B cell (primary cell): Measurements from ENCODE around the gene DCTN4. TPM values are rescaled to one million over a fixed set of nuclear protein-coding genes. Genes with fewer than 3 reads are reported as not detected.

Source experiments
- ATAC-seq: fragments of 200-7000 bp; cut with Tn5 transposase; one replicate; pipeline ENCODE4 v1.10.0; 2021; ENCODE audit warnings: low read depth, mild to moderate bottlenecking, moderate number of reproducible peaks, moderate library complexity
- CTCF ChIA-PET: fragments of 350-600 bp; sonication (Branson Sonifier 250); formaldehyde crosslinking; loops from one replicate; lab custom pipeline; 2021; ENCODE audit warnings: antibody characterized with exemption, inconsistent platforms; lab: Charles Lee
- POLR2A ChIA-PET: fragments of 350-600 bp; sonication (Branson Sonifier 250); formaldehyde crosslinking; loops from one replicate; lab custom pipeline; 2021; ENCODE audit warnings: antibody characterized with exemption; lab: Charles Lee
- DNase-seq: peaks from one replicate; pipeline ENCODE4 v3.0.0; 2013
- H2AFZ ChIP-seq: 2 replicates; pipeline ENCODE4 v1.6.1; 2012; ENCODE audit warnings: mild to moderate bottlenecking, low read depth, low read length; ENCODE audit not compliant: insufficient read depth, poor library complexity, severe bottlenecking
- H3K27ac ChIP-seq, 2 donors: 1 replicate in 1 of 2; 2 replicates in 1 of 2; pipeline ENCODE4 v1.5.1; 2012 to 2013; ENCODE audit warnings: low read length in 2 of 2, mild to moderate bottlenecking in 2 of 2, moderate library complexity in 1 of 2
- H3K27me3 ChIP-seq, 4 experiments: fragments of 200-600 bp in 1 of 4; sonication (generic) in 1 of 4; replicated peaks in 1 of 4; 1 replicate in 2 of 4; 2 replicates in 2 of 4; pipeline versions ENCODE4 v1.6.1 to v1.7.0; 2013 to 2016; ENCODE audit warnings: low read length in 3 of 4, mild to moderate bottlenecking in 2 of 4, mixed read lengths in 1 of 4, moderate library complexity in 1 of 4; ENCODE audit not compliant: insufficient read depth in 4 of 4, control insufficient read depth in 3 of 4; ENCODE audit errors: control extremely low read depth in 1 of 4
- H3K36me3 ChIP-seq, 2 experiments: replicated peaks in 1 of 2; 1 replicate in 1 of 2; 2 replicates in 1 of 2; pipeline versions ENCODE4 v1.6.1 to v1.7.1; 2013; ENCODE audit warnings: low read length in 1 of 2; ENCODE audit not compliant: insufficient read depth in 2 of 2, control insufficient read depth in 1 of 2; ENCODE audit errors: control extremely low read depth in 1 of 2, extremely low read depth in 1 of 2
- H3K4me1 ChIP-seq, 2 donors: fragments of 200-600 bp in 1 of 2; sonication (generic) in 1 of 2; 1 replicate in 1 of 2; 2 replicates in 1 of 2; pipeline versions ENCODE4 v1.5.1 to v1.6.1; 2013 to 2017; ENCODE audit warnings: low read length in 2 of 2; ENCODE audit not compliant: control insufficient read depth in 2 of 2, insufficient read depth in 2 of 2
- H3K4me2 ChIP-seq: replicated peaks from 2 replicates; pipeline ENCODE3; 2012; ENCODE audit warnings: mild to moderate bottlenecking, low read depth, low read length; ENCODE audit not compliant: poor library complexity, severe bottlenecking
- H3K4me3 ChIP-seq, 5 experiments: fragments of 200-600 bp in 1 of 5; sonication (generic) in 1 of 5; 1 replicate in 3 of 5; 2 replicates in 2 of 5; pipeline versions ENCODE4 v1.5.1 to v1.7.0; 2011 to 2016; ENCODE audit warnings: low read length in 4 of 5, mild to moderate bottlenecking in 4 of 5, low read depth in 2 of 5, control low read depth in 1 of 5, moderate library complexity in 1 of 5; ENCODE audit not compliant: insufficient read depth in 1 of 5; ENCODE audit errors: control extremely low read depth in 1 of 5, extremely low read depth in 1 of 5
- H3K79me2 ChIP-seq: fragments of 200-600 bp; sonication (generic); one replicate; pipeline ENCODE4 v1.6.0; 2016; ENCODE audit warnings: low read length; ENCODE audit not compliant: control insufficient read depth, insufficient read depth
- H3K9ac ChIP-seq: fragments of 200-600 bp; sonication (generic); 2 replicates; pipeline ENCODE4 v1.6.1; 2017; ENCODE audit warnings: mild to moderate bottlenecking, low read length, moderate library complexity
- H3K9me3 ChIP-seq, 3 donors: one replicate each; pipeline versions ENCODE4 v1.6.1 to v1.7.1; 2013; ENCODE audit warnings: low read length in 2 of 3; ENCODE audit not compliant: control insufficient read depth in 2 of 3, insufficient read depth in 1 of 3; ENCODE audit errors: control extremely low read depth in 1 of 3
- H4K20me1 ChIP-seq: 2 replicates; pipeline ENCODE4 v1.6.0; 2012; ENCODE audit warnings: mild to moderate bottlenecking, low read length; ENCODE audit not compliant: insufficient read depth, control insufficient read depth, poor library complexity, severe bottlenecking
- H3K27ac Mint-ChIP-seq: one replicate; pipeline ENCODE4 v1.8.0; 2021; ENCODE audit warnings: mixed read lengths
- H3K27me3 Mint-ChIP-seq: one replicate; pipeline ENCODE4 v1.8.0; 2021; ENCODE audit warnings: mixed read lengths
- H3K4me1 Mint-ChIP-seq: one replicate; pipeline ENCODE4 v1.8.0; 2021; ENCODE audit warnings: mixed read lengths
- H3K4me3 Mint-ChIP-seq: one replicate; pipeline ENCODE4 v1.8.0; 2021; ENCODE audit warnings: mixed read lengths
- H3K9me3 Mint-ChIP-seq: one replicate; pipeline ENCODE4 v1.8.0; 2022; ENCODE audit warnings: mixed read lengths; ENCODE audit not compliant: insufficient read depth
- CTCF ChIP-seq: fragments of 200-600 bp; IDR thresholded peaks from one replicate; pipeline ENCODE4 v1.8.0; 2022; ENCODE audit warnings: antibody characterized with exemption, mild to moderate bottlenecking
- EZH2 ChIP-seq: IDR thresholded peaks from 2 replicates; pipeline ENCODE4 v1.6.1; 2012; ENCODE audit warnings: borderline replicate concordance, low read depth, mild to moderate bottlenecking, moderate library complexity, low read length; ENCODE audit not compliant: insufficient read depth, poor library complexity, severe bottlenecking
- WGBS: methylation state at CpG from one replicate; pipeline ENCODE4 v1.1.5; 2013; ENCODE audit warnings: missing lambda C conversion rate; ENCODE audit not compliant: insufficient coverage; 5-methylcytosine and 5-hydroxymethylcytosine counted together
- intact Hi-C: fragments of 100-400 bp; cut with micrococcal nuclease; formaldehyde crosslinking; loops from one replicate; pipeline ENCODE4 v1.10.0; 2022
- polyA plus RNA-seq: library from polyadenylated mRNA; depleted of rRNA; stranded (reverse); fragments of >200 nt; gene quantifications from 2 replicates; pipeline ENCODE4 v1.2.3, GENCODE V29; 2012
- total RNA-seq, 2 donors: library from RNA; stranded (reverse); fragments of 120-200 nt in 1 of 2; gene quantifications; 1 replicate in 1 of 2; 2 replicates in 1 of 2; pipeline versions ENCODE4 v1.2.3 to v1.2.4, GENCODE V29; 2013 to 2022

DCTN4 gene
- total and polyA plus RNA-seq, 2 donors (not counting 1 experiment from before 2014, with no cell fraction given), result 11.2 to 54.4 TPM

DNA sequence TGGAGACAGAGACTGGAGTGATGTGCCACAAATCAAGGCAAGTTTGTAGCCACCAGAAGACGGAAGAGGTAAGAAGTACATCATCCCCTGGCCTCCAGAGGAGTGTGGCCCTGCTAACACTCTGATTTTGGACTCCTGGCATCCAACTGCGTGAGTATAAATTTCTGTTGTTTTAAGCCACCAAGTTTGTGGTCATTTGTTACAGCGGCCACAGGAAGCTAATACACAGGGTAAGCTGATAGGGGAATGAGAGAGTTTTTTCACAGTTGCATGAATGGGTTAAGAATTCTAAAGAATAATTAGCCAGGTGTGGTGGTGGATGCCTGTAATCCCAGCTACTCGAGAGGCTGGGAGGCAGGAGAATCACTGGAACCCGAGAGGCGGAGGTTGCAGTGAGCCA, 45.6 kb upstream of the DCTN4 start:
- H3K4me3 ChIP-seq, result no peak overlapping the region
- H3K4me3 Mint-ChIP-seq, result no peak overlapping the region
- H4K20me1 ChIP-seq, result no peaks in the 10 kb centered on the region
- H3K36me3 ChIP-seq, result no peaks in the 10 kb centered on the region
- DNase-seq (no peak), ATAC-seq (no peak)
- no peak overlapping the region for H3K27ac ChIP-seq
- no peak overlapping the region for H3K27ac Mint-ChIP-seq
- H3K4me2 ChIP-seq, result no peak overlapping the region
- H2AFZ ChIP-seq, result no peak overlapping the region
- CTCF ChIA-PET, result interaction anchor here (1.0 to 1.8 kb wide), 2 partner anchors 360 to 512 kb away, joined by 4 read pairs; no protein-coding TSS in a partner anchor
- no peak for TF ChIP-seq EZH2
- no peak for TF ChIP-seq CTCF
- H3K9me3 Mint-ChIP-seq, result peaks cover 2% of the 10 kb centered on the region
- H3K79me2 ChIP-seq, result no peaks in the 10 kb centered on the region
- peaks cover 3 to 4% of the 10 kb centered on the region in 2 donors for H3K4me1 ChIP-seq
- intact Hi-C loops, result loop anchor here (10.0 kb wide), 1 partner anchor 510 kb away; no protein-coding TSS in a partner anchor
- H3K27me3 ChIP-seq, result peaks cover 0 to 7% (median 5%) of the 10 kb centered on the region in 4 experiments
- POLR2A ChIA-PET, result no interaction called here
- no peak overlapping the region for H3K9ac ChIP-seq
- H3K27me3 Mint-ChIP-seq, result peaks cover 33% of the 10 kb centered on the region
- WGBS, result 92% methylated on average over 6 of the region's 6 CpGs
- peaks cover 0 to under 1% (median 0%) of the 10 kb centered on the region in 3 donors for H3K9me3 ChIP-seq
- H3K4me1 Mint-ChIP-seq, result no peaks in the 10 kb centered on the region

DNA sequence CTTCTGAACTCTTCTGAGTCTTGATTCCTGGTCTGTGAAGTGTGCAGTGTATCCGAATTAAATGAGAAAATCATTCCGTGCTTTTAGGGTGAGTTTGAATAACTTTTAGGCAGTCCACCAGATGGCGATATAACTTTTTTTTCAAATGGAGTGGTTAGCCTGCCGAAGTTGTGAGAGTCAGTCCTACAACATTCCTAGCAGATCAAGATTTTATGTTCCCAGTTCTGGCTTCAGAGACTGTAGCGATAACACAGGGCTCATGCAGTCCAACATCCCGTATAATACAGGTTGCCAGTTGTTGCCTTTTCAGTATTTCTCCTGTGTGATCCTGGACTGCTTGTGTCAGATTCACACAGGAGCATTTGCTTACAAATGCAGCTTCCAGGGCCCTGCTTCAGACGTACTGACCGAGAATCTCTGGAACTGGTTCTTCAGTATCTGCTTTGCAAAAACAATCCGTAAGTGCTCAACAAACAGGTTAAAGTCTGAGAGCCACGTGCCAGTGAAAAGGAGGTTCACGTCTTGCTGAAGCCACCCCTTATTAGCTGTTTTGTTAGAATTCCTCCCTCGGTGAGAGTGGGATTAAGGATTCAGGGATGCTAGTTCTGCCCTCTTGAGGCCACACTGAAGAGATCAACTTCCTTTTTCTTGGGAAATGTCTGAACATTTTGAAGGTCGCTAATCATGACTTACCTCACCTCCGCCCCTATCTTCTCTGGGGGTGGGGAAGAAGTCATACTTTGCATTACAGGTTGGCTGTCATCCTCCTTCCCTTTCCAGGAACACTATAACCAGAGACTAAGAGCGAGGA, 42.5 kb upstream of the DCTN4 start:
- no peak overlapping the region for H2AFZ ChIP-seq
- no peak overlapping the region for H3K9ac ChIP-seq
- WGBS, result 15% methylated on average over 10 of the region's 15 CpGs
- H3K9me3 ChIP-seq, result no peaks in the 10 kb centered on the region
- ATAC-seq, result no peak
- no peak overlapping the region for H3K4me2 ChIP-seq
- POLR2A ChIA-PET, result interaction anchor here (0.9 kb wide), 1 partner anchor 45 kb away, joined by 3 read pairs; the partner anchor contains the start of gene IRGM
- H3K36me3 ChIP-seq, result no peaks in the 10 kb centered on the region
- H3K4me3 ChIP-seq, result no peak overlapping the region
- intact Hi-C loops, result loop anchor here (1.0 to 10.0 kb wide), 4 partner anchors 46 to 513 kb away; no protein-coding TSS in a partner anchor
- Mint-ChIP-seq H3K9me3 (peaks cover 2% of the 10 kb centered on the region), H3K4me3 (no peak overlapping the region), H3K4me1 (no peaks in the 10 kb centered on the region), H3K27ac (no peak overlapping the region), H3K27me3 (peaks cover 30% of the 10 kb centered on the region)
- TF ChIP-seq CTCF (peak; percentile 83), EZH2 (no peak)
- CTCF ChIA-PET, result interaction anchor here (0.7 to 3.4 kb wide), 25 partner anchors 9 to 851 kb away, joined by 3 to 71 read pairs (median 5); partner anchors contain the start of gene IRGM
- H3K79me2 ChIP-seq, result no peaks in the 10 kb centered on the region
- peaks cover 3 to 4% of the 10 kb centered on the region in 2 donors for H3K4me1 ChIP-seq
- no peak overlapping the region for H3K27ac ChIP-seq
- no peaks in the 10 kb centered on the region for H4K20me1 ChIP-seq
- peaks cover 0 to 7% (median 5%) of the 10 kb centered on the region in 4 experiments for H3K27me3 ChIP-seq
- DNase-seq, result peak; percentile 69
